SK-N-SH (cell line): ENCODE results near the gene PRKN.

Experiments used
- CHD2 ChIP-seq: fragments of 150-350 bp; IDR thresholded peaks from 2 replicates; pipeline ENCODE4 v1.6.1; 2018; ENCODE audit warnings: low read length; ENCODE audit not compliant: partially characterized antibody
- FOXM1 ChIP-seq: IDR thresholded peaks from 2 replicates; pipeline ENCODE4 v1.4.0; 2012; ENCODE audit warnings: low read depth, mild to moderate bottlenecking
- JUND ChIP-seq: IDR thresholded peaks from 2 replicates; pipeline ENCODE4 v1.4.0; 2012
- RFX5 ChIP-seq: IDR thresholded peaks from 2 replicates; pipeline ENCODE4 v1.6.1; 2012; ENCODE audit warnings: mild to moderate bottlenecking, improper control_type of control experiment, low read length
- TAF1 ChIP-seq: IDR thresholded peaks from 2 replicates; pipeline ENCODE4 v1.6.1; 2012; ENCODE audit warnings: low read depth, mild to moderate bottlenecking, low read length, moderate library complexity, borderline replicate concordance
- TEAD4 ChIP-seq: IDR thresholded peaks from 2 replicates; pipeline ENCODE4 v1.4.0; 2012; ENCODE audit warnings: mild to moderate bottlenecking, borderline replicate concordance; ENCODE audit not compliant: insufficient read depth
- YY1 ChIP-seq: IDR thresholded peaks from 2 replicates; pipeline ENCODE4 v1.4.0; 2012; ENCODE audit warnings: low read depth, mild to moderate bottlenecking
- TF ChIP-seq, protein P1 (sequence below): fragments of 200-600 bp; sonication (generic); IDR thresholded peaks from 2 replicates; pipeline ENCODE4 v1.6.1; 2017; ENCODE audit warnings: antibody characterized with exemption, mild to moderate bottlenecking, moderate library complexity
- TF ChIP-seq, protein P2 (sequence below): fragments of 150-350 bp; IDR thresholded peaks from 2 replicates; pipeline ENCODE4 v1.6.1; 2016; ENCODE audit warnings: mild to moderate bottlenecking, low read depth, low read length
- TF ChIP-seq, protein P3 (sequence below): IDR thresholded peaks from 2 replicates; pipeline ENCODE4 v1.4.0; 2012; ENCODE audit warnings: low read depth, borderline replicate concordance
- TF ChIP-seq, protein P4 (sequence below): IDR thresholded peaks from 2 replicates; pipeline ENCODE4 v1.6.1; 2012; ENCODE audit warnings: mild to moderate bottlenecking, low read depth, low read length, moderate library complexity
- TF ChIP-seq, protein P5 (sequence below): IDR thresholded peaks from 2 replicates; pipeline ENCODE4 v1.4.0; 2012; ENCODE audit warnings: low read depth

DNA sequence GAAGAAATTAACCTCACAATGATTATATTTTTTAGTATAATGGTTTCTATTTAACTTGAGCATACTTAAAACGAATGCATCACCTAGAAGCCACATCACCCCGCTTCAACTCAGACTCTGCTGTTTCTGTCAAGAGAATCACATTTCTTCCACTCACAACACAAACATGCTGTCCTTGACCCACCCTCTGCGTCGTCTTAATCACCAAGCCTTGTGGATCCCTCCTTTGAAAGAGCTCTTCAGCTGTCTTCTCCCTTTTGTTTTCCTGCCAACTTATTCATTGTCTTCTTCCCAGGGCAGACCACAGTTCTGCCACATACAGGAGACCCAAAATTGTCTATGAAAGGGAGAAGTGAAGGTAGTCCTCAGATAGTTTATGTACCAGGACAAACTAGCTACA lies 858.1 kb downstream of the PRKN start:
- TF ChIP-seq, protein P1, sequence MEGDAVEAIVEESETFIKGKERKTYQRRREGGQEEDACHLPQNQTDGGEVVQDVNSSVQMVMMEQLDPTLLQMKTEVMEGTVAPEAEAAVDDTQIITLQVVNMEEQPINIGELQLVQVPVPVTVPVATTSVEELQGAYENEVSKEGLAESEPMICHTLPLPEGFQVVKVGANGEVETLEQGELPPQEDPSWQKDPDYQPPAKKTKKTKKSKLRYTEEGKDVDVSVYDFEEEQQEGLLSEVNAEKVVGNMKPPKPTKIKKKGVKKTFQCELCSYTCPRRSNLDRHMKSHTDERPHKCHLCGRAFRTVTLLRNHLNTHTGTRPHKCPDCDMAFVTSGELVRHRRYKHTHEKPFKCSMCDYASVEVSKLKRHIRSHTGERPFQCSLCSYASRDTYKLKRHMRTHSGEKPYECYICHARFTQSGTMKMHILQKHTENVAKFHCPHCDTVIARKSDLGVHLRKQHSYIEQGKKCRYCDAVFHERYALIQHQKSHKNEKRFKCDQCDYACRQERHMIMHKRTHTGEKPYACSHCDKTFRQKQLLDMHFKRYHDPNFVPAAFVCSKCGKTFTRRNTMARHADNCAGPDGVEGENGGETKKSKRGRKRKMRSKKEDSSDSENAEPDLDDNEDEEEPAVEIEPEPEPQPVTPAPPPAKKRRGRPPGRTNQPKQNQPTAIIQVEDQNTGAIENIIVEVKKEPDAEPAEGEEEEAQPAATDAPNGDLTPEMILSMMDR: no peak
- TF ChIP-seq, protein P2, sequence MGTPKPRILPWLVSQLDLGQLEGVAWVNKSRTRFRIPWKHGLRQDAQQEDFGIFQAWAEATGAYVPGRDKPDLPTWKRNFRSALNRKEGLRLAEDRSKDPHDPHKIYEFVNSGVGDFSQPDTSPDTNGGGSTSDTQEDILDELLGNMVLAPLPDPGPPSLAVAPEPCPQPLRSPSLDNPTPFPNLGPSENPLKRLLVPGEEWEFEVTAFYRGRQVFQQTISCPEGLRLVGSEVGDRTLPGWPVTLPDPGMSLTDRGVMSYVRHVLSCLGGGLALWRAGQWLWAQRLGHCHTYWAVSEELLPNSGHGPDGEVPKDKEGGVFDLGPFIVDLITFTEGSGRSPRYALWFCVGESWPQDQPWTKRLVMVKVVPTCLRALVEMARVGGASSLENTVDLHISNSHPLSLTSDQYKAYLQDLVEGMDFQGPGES: no peak
- TF ChIP-seq, protein P3, sequence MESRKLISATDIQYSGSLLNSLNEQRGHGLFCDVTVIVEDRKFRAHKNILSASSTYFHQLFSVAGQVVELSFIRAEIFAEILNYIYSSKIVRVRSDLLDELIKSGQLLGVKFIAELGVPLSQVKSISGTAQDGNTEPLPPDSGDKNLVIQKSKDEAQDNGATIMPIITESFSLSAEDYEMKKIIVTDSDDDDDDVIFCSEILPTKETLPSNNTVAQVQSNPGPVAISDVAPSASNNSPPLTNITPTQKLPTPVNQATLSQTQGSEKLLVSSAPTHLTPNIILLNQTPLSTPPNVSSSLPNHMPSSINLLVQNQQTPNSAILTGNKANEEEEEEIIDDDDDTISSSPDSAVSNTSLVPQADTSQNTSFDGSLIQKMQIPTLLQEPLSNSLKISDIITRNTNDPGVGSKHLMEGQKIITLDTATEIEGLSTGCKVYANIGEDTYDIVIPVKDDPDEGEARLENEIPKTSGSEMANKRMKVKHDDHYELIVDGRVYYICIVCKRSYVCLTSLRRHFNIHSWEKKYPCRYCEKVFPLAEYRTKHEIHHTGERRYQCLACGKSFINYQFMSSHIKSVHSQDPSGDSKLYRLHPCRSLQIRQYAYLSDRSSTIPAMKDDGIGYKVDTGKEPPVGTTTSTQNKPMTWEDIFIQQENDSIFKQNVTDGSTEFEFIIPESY: no peak
- no peak for TF ChIP-seq TAF1
- no peak for TF ChIP-seq TEAD4
- TF ChIP-seq, protein P4, sequence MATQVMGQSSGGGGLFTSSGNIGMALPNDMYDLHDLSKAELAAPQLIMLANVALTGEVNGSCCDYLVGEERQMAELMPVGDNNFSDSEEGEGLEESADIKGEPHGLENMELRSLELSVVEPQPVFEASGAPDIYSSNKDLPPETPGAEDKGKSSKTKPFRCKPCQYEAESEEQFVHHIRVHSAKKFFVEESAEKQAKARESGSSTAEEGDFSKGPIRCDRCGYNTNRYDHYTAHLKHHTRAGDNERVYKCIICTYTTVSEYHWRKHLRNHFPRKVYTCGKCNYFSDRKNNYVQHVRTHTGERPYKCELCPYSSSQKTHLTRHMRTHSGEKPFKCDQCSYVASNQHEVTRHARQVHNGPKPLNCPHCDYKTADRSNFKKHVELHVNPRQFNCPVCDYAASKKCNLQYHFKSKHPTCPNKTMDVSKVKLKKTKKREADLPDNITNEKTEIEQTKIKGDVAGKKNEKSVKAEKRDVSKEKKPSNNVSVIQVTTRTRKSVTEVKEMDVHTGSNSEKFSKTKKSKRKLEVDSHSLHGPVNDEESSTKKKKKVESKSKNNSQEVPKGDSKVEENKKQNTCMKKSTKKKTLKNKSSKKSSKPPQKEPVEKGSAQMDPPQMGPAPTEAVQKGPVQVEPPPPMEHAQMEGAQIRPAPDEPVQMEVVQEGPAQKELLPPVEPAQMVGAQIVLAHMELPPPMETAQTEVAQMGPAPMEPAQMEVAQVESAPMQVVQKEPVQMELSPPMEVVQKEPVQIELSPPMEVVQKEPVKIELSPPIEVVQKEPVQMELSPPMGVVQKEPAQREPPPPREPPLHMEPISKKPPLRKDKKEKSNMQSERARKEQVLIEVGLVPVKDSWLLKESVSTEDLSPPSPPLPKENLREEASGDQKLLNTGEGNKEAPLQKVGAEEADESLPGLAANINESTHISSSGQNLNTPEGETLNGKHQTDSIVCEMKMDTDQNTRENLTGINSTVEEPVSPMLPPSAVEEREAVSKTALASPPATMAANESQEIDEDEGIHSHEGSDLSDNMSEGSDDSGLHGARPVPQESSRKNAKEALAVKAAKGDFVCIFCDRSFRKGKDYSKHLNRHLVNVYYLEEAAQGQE: no peak
- TF ChIP-seq, protein P5, sequence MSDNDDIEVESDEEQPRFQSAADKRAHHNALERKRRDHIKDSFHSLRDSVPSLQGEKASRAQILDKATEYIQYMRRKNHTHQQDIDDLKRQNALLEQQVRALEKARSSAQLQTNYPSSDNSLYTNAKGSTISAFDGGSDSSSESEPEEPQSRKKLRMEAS: no peak
- TF ChIP-seq JUND: no peak
- TF ChIP-seq FOXM1: no peak
- no peak for TF ChIP-seq YY1
- no peak for TF ChIP-seq RFX5
- no peak for TF ChIP-seq CHD2
